CD14-positive monocyte (primary cell): Measurements from ENCODE around the gene KIF4B. TPM values are rescaled to one million over a fixed set of nuclear protein-coding genes. Genes with fewer than 3 reads are reported as not detected.

Experiments used
- DNase-seq, 3 donors: peaks; one replicate each; pipeline ENCODE4 v3.0.0-alpha.2; 2011 to 2022
- H2AFZ ChIP-seq: 2 replicates; pipeline ENCODE4 v1.6.0; 2012; ENCODE audit warnings: mild to moderate bottlenecking, low read depth, low read length, inconsistent platforms; ENCODE audit not compliant: insufficient read depth, poor library complexity, severe bottlenecking
- H3K27ac ChIP-seq, 2 donors: 1 replicate in 1 of 2; 2 replicates in 1 of 2; pipeline ENCODE4 v1.5.1; 2012 to 2013; ENCODE audit warnings: low read length in 2 of 2, control low read depth in 1 of 2, inconsistent platforms in 1 of 2, low read depth in 1 of 2, mild to moderate bottlenecking in 1 of 2
- H3K27me3 ChIP-seq, 2 donors: one replicate each; pipeline versions ENCODE4 v1.6.0 to v1.6.1; 2011 to 2013; ENCODE audit warnings: low read length in 2 of 2; ENCODE audit not compliant: control insufficient read depth in 2 of 2, insufficient read depth in 2 of 2
- H3K36me3 ChIP-seq, 2 donors: replicated peaks in 1 of 2; 1 replicate in 1 of 2; 2 replicates in 1 of 2; pipeline versions ENCODE4 v1.5.1 to v1.6.1; 2012 to 2013; ENCODE audit warnings: low read length in 2 of 2, control low read depth in 1 of 2, inconsistent platforms in 1 of 2, mild to moderate bottlenecking in 1 of 2; ENCODE audit not compliant: insufficient read depth in 2 of 2, control insufficient read depth in 1 of 2
- H3K4me1 ChIP-seq, 2 donors: 1 replicate in 1 of 2; 2 replicates in 1 of 2; pipeline versions ENCODE4 v1.5.1 to v1.6.1; 2012 to 2013; ENCODE audit warnings: low read length in 2 of 2, control low read depth in 1 of 2, inconsistent platforms in 1 of 2, mild to moderate bottlenecking in 1 of 2, moderate library complexity in 1 of 2; ENCODE audit not compliant: insufficient read depth in 2 of 2, control insufficient read depth in 1 of 2
- H3K4me2 ChIP-seq: replicated peaks from 2 replicates; pipeline ENCODE3; 2012; ENCODE audit warnings: low read length, moderate library complexity, mild to moderate bottlenecking; ENCODE audit not compliant: poor library complexity, severe bottlenecking; ENCODE audit errors: extremely low read depth
- H3K4me3 ChIP-seq, 3 experiments: fragments of 200-600 bp in 1 of 3; sonication (generic) in 1 of 3; replicated peaks in 1 of 3; 1 replicate in 2 of 3; 2 replicates in 1 of 3; pipeline ENCODE4 v1.5.1; 2011 to 2013; ENCODE audit warnings: low read length in 3 of 3, mild to moderate bottlenecking in 3 of 3, control low read depth in 2 of 3, low read depth in 2 of 3, inconsistent platforms in 1 of 3, moderate library complexity in 1 of 3
- H3K79me2 ChIP-seq: 2 replicates; pipeline ENCODE4 v1.6.0; 2012; ENCODE audit warnings: mild to moderate bottlenecking, control low read depth, inconsistent platforms, low read length, moderate library complexity; ENCODE audit not compliant: insufficient read depth
- H3K9ac ChIP-seq: 2 replicates; pipeline ENCODE4 v1.6.0; 2017; ENCODE audit warnings: low read length, mild to moderate bottlenecking; ENCODE audit not compliant: insufficient read depth, poor library complexity, severe bottlenecking
- H3K9me3 ChIP-seq, 2 donors: replicated peaks in 1 of 2; 1 replicate in 1 of 2; 2 replicates in 1 of 2; pipeline versions ENCODE4 v1.5.1 to v1.6.1; 2012 to 2013; ENCODE audit warnings: low read length in 2 of 2, control low read depth in 1 of 2; ENCODE audit not compliant: control insufficient read depth in 1 of 2, insufficient read depth in 1 of 2
- H4K20me1 ChIP-seq: 2 replicates; pipeline ENCODE4 v1.6.0; 2012; ENCODE audit warnings: mild to moderate bottlenecking, low read length, control low read depth, moderate library complexity; ENCODE audit not compliant: insufficient read depth
- H3K27ac Mint-ChIP-seq, 7 donors: one replicate each; pipeline ENCODE4 v1.8.0; 2020; ENCODE audit warnings: mild to moderate bottlenecking in 7 of 7, mixed read lengths in 7 of 7, moderate library complexity in 6 of 7, inconsistent platforms in 2 of 7
- H3K27me3 Mint-ChIP-seq, 3 donors: one replicate each; pipeline ENCODE4 v1.8.0; 2021 to 2022; ENCODE audit warnings: low read depth in 3 of 3, mild to moderate bottlenecking in 3 of 3, mixed read lengths in 3 of 3, moderate library complexity in 3 of 3, inconsistent platforms in 1 of 3
- H3K36me3 Mint-ChIP-seq, 2 donors: one replicate each; pipeline ENCODE4 v1.8.0; 2020; ENCODE audit warnings: mixed read lengths in 2 of 2, inconsistent platforms in 1 of 2, mild to moderate bottlenecking in 1 of 2
- H3K4me1 Mint-ChIP-seq: one replicate; pipeline ENCODE4 v1.8.0; 2020; ENCODE audit warnings: mild to moderate bottlenecking, mixed read lengths
- H3K4me3 Mint-ChIP-seq, 2 donors: one replicate each; pipeline ENCODE4 v1.8.0; 2020; ENCODE audit warnings: mild to moderate bottlenecking in 2 of 2, mixed read lengths in 2 of 2, moderate library complexity in 1 of 2
- H3K9me3 Mint-ChIP-seq, 7 donors: one replicate each; pipeline ENCODE4 v1.8.0; 2020 to 2022; ENCODE audit warnings: mixed read lengths in 7 of 7, mild to moderate bottlenecking in 6 of 7, moderate library complexity in 6 of 7, inconsistent platforms in 2 of 7
- CTCF ChIP-seq: fragments of 200-600 bp; IDR thresholded peaks from one replicate; pipeline ENCODE4 v1.8.0; 2022; ENCODE audit warnings: antibody characterized with exemption, mild to moderate bottlenecking
- WGBS: methylation state at CpG from one replicate; pipeline ENCODE4 v1.1.5; 2013; ENCODE audit warnings: missing lambda C conversion rate; ENCODE audit not compliant: insufficient coverage; 5-methylcytosine and 5-hydroxymethylcytosine counted together
- intact Hi-C, 2 donors: fragments of 100-400 bp; cut with micrococcal nuclease; formaldehyde crosslinking; loops; one replicate each; pipeline versions ENCODE4 v1.15.0 to v1.15.1; 2023
- polyA plus RNA-seq, 3 donors: library from polyadenylated mRNA; depleted of rRNA in 1 of 3; unstranded in 2 of 3; stranded (reverse) in 1 of 3; fragments of 300-500 nt in 2 of 3; fragments of >200 nt in 1 of 3; fragmentation: Illumina TruSeq in 2 of 3; gene quantifications; 1 replicate in 2 of 3; 2 replicates in 1 of 3; pipeline ENCODE4 v1.2.3, GENCODE V29; 2012 to 2021

KIF4B gene
- polyA plus RNA-seq, 3 donors: 0.01 TPM; not detected in 2

GRCh38 chr5:154984946-154985516, 28.5 kb upstream of the KIF4B start:
- Histone ChIP-seq H3K27me3 (peaks cover 4 to 10% of the 10 kb centered on the region in 2 donors), H3K36me3 (no peaks in the 10 kb centered on the region), H3K4me1 (no peaks in the 10 kb centered on the region), H4K20me1 (no peaks in the 10 kb centered on the region), H3K4me3 (no peak overlapping the region), H3K9ac (no peak overlapping the region), H3K27ac (no peak overlapping the region), H3K4me2 (no peak overlapping the region), H3K79me2 (no peaks in the 10 kb centered on the region), H3K9me3 (no peaks in the 10 kb centered on the region), H2AFZ (no peak overlapping the region)
- no peak overlapping the region for H3K27ac Mint-ChIP-seq
- 13% methylated on average over 3 of the region's 8 CpGs for WGBS
- H3K27me3 Mint-ChIP-seq: peaks cover 5 to 8% (median 6%) of the 10 kb centered on the region in 3 donors
- H3K4me1 Mint-ChIP-seq: no peaks in the 10 kb centered on the region
- no peak overlapping the region for H3K4me3 Mint-ChIP-seq
- no peaks in the 10 kb centered on the region for H3K36me3 Mint-ChIP-seq
- no peak for TF ChIP-seq CTCF
- intact Hi-C loops: no loop called here
- DNase-seq: no peak
- no peaks in the 10 kb centered on the region for H3K9me3 Mint-ChIP-seq

- no peak for DNase-seq
- H3K4me2 ChIP-seq: no peak overlapping the region
- H3K27ac ChIP-seq: no peak overlapping the region
- no peak overlapping the region for H3K4me3 ChIP-seq
- no peaks in the 10 kb centered on the region for H3K4me1 ChIP-seq
- H3K9me3 ChIP-seq: no peaks in the 10 kb centered on the region
- peaks cover 4 to 10% of the 10 kb centered on the region in 2 donors for H3K27me3 ChIP-seq
- H3K9me3 Mint-ChIP-seq: no peaks in the 10 kb centered on the region
- H3K79me2 ChIP-seq: no peaks in the 10 kb centered on the region
- H3K27ac Mint-ChIP-seq: no peak overlapping the region
- no peak overlapping the region for H2AFZ ChIP-seq
- H3K4me1 Mint-ChIP-seq: peaks cover 3% of the 10 kb centered on the region
- intact Hi-C loops: no loop called here
- no peak overlapping the region for H3K9ac ChIP-seq
- no peaks in the 10 kb centered on the region for H3K36me3 ChIP-seq
- H4K20me1 ChIP-seq: no peaks in the 10 kb centered on the region
- no peak overlapping the region for H3K4me3 Mint-ChIP-seq
- H3K27me3 Mint-ChIP-seq: peaks cover 5 to 10% (median 6%) of the 10 kb centered on the region in 3 donors
- H3K36me3 Mint-ChIP-seq: no peaks in the 10 kb centered on the region
- TF ChIP-seq CTCF: no peak
- 92% methylated on average over 2 of the region's 4 CpGs for WGBS
Observed at GRCh38 chr5:154986151-154986550, 27.4 kb upstream of the KIF4B start.
